K562 (cell line): ENCODE measurements around the gene SNX9. TPM values are rescaled to one million over a fixed set of nuclear protein-coding genes. Genes with fewer than 3 reads are reported as not detected.

Source experiments
- ARNT ChIP-seq, 2 experiments: fragments of 450-650 bp; IDR thresholded peaks; 2 replicates each; pipeline ENCODE4 v1.6.1; 2016; ENCODE audit warnings: mild to moderate bottlenecking in 1 of 2
- BHLHE40 ChIP-seq: IDR thresholded peaks from 2 replicates; pipeline ENCODE4 v1.6.1; 2011; ENCODE audit warnings: low read length, improper control_type of control experiment
- CBX8 ChIP-seq: fragments of 200-600 bp; sonication (generic); IDR thresholded peaks from 2 replicates; pipeline ENCODE4 v1.6.1; 2012; ENCODE audit warnings: borderline replicate concordance, mixed run types, low read depth, mild to moderate bottlenecking, moderate library complexity, mixed read lengths, low read length, control low read depth, inconsistent platforms; ENCODE audit not compliant: poor library complexity, severe bottlenecking; ENCODE audit errors: extremely low read depth
- HEY1 ChIP-seq: fragments of 250-450 bp; sonication (Bioruptor Pico); IDR thresholded peaks from 2 replicates; pipeline ENCODE4 v1.5.0; 2020; ENCODE audit warnings: mild to moderate bottlenecking, moderate library complexity, borderline replicate concordance
- HSF4 ChIP-seq: fragments of 250-450 bp; sonication (Bioruptor Pico); IDR thresholded peaks from 2 replicates; pipeline ENCODE4 v2.1.2; 2022; ENCODE audit warnings: mild to moderate bottlenecking, moderate library complexity, borderline replicate concordance
- MTA1 ChIP-seq: fragments of 450-650 bp; IDR thresholded peaks from 2 replicates; pipeline ENCODE4 v1.6.1; 2017; ENCODE audit warnings: borderline replicate concordance
- NCOA2 ChIP-seq, 2 experiments: fragments of 450-650 bp; IDR thresholded peaks; 2 replicates each; pipeline ENCODE4 v1.6.1; 2018; ENCODE audit warnings: mild to moderate bottlenecking in 2 of 2, moderate library complexity in 1 of 2; ENCODE audit not compliant: partially characterized antibody in 2 of 2
- NFE2 ChIP-seq: IDR thresholded peaks from 2 replicates; pipeline ENCODE4 v1.6.1; 2014; ENCODE audit warnings: antibody characterized with exemption, low read depth
- NR1H2 ChIP-seq: sonication (generic); formaldehyde crosslinking; IDR thresholded peaks from 2 replicates; pipeline ENCODE4 v1.4.0; 2020; ENCODE audit warnings: mild to moderate bottlenecking, missing genetic modification reagents
- SRSF9 ChIP-seq: fragments of 200-400 bp; formaldehyde crosslinking; IDR thresholded peaks from 2 replicates; pipeline ENCODE4 v1.6.1; 2017; ENCODE audit warnings: low read depth, low read length, borderline replicate concordance
- TOE1 ChIP-seq, 2 experiments: fragments of 450-650 bp in 1 of 2; sonication (generic) in 1 of 2; formaldehyde crosslinking in 1 of 2; IDR thresholded peaks; 2 replicates each; pipeline versions ENCODE4 v1.7.1 to v1.8.0; 2016 to 2022; ENCODE audit warnings: borderline replicate concordance in 2 of 2, mild to moderate bottlenecking in 2 of 2, antibody characterized with exemption in 1 of 2, inconsistent platforms in 1 of 2, low read depth in 1 of 2, missing genetic modification reagents in 1 of 2, moderate library complexity in 1 of 2
- polyA plus RNA-seq, 8 experiments: library from polyadenylated mRNA; depleted of rRNA in 4 of 8; stranded (reverse) in 5 of 8; unstranded in 3 of 8; fragments of >200 nt; fragmentation: Nextera tagmentation in 2 of 8; fragmentation: Illumina TruSeq in 1 of 8; extraction: Ambion mirVana in 2 of 8; extraction: Trizol in 1 of 8; gene quantifications; 2 replicates each; pipeline versions ENCODE4 v1.2.1 to v1.2.3, GENCODE V29; 2011 to 2014; ENCODE audit warnings: inconsistent platforms in 1 of 8, missing spikeins in 1 of 8
- total RNA-seq, 7 experiments: library from RNA; depleted of rRNA in 6 of 7; stranded (reverse); fragments of >200 nt in 6 of 7; fragmentation: Illumina TruSeq in 2 of 7; extraction: Trizol in 2 of 7; gene quantifications; 2 replicates each; pipeline versions ENCODE4 v1.2.1 to v1.2.3, GENCODE V29; 2011 to 2021; ENCODE audit warnings: low replicate concordance in 1 of 7
- TF ChIP-seq, protein P1 (sequence below): sonication (generic); formaldehyde crosslinking; IDR thresholded peaks from 2 replicates; pipeline ENCODE4 v1.8.0; 2022; ENCODE audit warnings: mild to moderate bottlenecking, missing genetic modification reagents
- TF ChIP-seq, protein P2 (sequence below), 2 experiments: fragments of 450-650 bp; formaldehyde crosslinking in 1 of 2; IDR thresholded peaks; 2 replicates each; pipeline versions ENCODE4 v1.4.0 to v1.6.1; 2014 to 2020; ENCODE audit warnings: mild to moderate bottlenecking in 2 of 2, borderline replicate concordance in 1 of 2, low read depth in 1 of 2
- TF ChIP-seq, protein P3 (sequence below): fragments of 450-650 bp; formaldehyde crosslinking; IDR thresholded peaks from 2 replicates; pipeline ENCODE4 v1.4.0; 2020; ENCODE audit warnings: mild to moderate bottlenecking, moderate library complexity

Gene SNX9
- total and polyA plus RNA-seq, 9 of the 15 experiments (the other 6 are each of a cell fraction or from before 2014, with no cell fraction given), result 6.0 to 81.7 (median 57.1) TPM

DNA sequence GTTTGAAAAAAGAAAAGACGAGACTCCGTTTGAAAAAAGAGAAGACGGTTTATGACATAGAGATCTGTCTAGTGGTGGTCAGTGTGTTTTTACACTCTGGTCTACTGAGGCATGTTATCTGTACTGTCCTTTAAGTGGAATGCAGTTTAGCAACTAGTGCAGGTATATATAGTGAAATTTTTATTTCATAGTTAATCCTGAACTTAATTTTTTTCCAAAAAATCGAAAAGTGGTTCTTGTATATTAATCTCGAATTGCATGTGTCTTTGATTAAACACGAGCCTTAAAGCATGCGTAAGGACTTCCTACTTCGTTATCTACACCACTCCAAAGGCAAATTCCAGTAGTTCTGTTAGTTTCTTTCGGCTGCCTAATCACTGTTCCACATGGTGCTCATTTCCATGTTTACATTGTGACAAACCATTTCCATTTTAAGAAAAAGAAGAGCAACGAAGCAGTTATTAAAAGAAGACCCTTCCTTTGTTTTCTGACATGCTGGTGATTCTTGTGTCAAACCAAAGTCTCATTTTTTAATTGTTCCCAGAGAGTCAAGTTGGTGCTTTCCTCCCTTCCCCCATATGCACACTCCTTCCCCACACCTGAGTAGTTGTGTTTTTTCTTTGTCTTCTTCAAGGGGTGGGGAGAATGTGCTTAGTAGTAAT lies 2.3 kb downstream of the SNX9 start (continued):
- TF ChIP-seq TOE1 (IDR thresholded peaks at IDR 0.05; ENCODE audit: borderline replicate concordance) (0 out of 2 replicates have a peak, but pooled peaks have one; percentile 22), TOE1 (CRISPR knock-in tag; IDR thresholded peaks at IDR 0.05; ENCODE audit: borderline replicate concordance, low read depth) (no peak), CBX8 (no peak), NFE2 (peak; percentile 75), NR1H2 (CRISPR knock-in tag) (no peak), SRSF9 (no peak), HSF4 (0 out of 2 replicates have a peak, but pooled peaks have one; percentile 0), ARNT (IDR thresholded peaks at IDR 0.05) (peak in 1 of 2 experiments; percentile 60; a peak in 1 of 4 replicates), BHLHE40 (peak; percentile 82), MTA1 (peak; percentile 37), HEY1 (0 out of 2 replicates have a peak, but pooled peaks have one; percentile 5), NCOA2 (IDR thresholded peaks at IDR 0.05; ENCODE audit: partially characterized antibody in 2 of 2) (peak in 1 of 2 experiments; percentile 60)
- TF ChIP-seq, protein P1, sequence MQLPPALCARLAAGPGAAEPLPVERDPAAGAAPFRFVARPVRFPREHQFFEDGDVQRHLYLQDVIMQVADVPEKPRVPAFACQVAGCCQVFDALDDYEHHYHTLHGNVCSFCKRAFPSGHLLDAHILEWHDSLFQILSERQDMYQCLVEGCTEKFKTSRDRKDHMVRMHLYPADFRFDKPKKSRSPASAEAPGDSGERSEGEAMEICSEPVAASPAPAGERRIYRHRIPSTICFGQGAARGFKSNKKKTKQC (CRISPR knock-in tag), result no peak
- TF ChIP-seq, protein P2, sequence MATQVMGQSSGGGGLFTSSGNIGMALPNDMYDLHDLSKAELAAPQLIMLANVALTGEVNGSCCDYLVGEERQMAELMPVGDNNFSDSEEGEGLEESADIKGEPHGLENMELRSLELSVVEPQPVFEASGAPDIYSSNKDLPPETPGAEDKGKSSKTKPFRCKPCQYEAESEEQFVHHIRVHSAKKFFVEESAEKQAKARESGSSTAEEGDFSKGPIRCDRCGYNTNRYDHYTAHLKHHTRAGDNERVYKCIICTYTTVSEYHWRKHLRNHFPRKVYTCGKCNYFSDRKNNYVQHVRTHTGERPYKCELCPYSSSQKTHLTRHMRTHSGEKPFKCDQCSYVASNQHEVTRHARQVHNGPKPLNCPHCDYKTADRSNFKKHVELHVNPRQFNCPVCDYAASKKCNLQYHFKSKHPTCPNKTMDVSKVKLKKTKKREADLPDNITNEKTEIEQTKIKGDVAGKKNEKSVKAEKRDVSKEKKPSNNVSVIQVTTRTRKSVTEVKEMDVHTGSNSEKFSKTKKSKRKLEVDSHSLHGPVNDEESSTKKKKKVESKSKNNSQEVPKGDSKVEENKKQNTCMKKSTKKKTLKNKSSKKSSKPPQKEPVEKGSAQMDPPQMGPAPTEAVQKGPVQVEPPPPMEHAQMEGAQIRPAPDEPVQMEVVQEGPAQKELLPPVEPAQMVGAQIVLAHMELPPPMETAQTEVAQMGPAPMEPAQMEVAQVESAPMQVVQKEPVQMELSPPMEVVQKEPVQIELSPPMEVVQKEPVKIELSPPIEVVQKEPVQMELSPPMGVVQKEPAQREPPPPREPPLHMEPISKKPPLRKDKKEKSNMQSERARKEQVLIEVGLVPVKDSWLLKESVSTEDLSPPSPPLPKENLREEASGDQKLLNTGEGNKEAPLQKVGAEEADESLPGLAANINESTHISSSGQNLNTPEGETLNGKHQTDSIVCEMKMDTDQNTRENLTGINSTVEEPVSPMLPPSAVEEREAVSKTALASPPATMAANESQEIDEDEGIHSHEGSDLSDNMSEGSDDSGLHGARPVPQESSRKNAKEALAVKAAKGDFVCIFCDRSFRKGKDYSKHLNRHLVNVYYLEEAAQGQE (IDR thresholded peaks at IDR 0.05; ENCODE audit: borderline replicate concordance), result peak; percentile 7; the same call in 1 of the 2 replicates
- TF ChIP-seq, protein P2 (CRISPR knock-in tag; IDR thresholded peaks at IDR 0.05; ENCODE audit: low read depth), result no peak
- TF ChIP-seq, protein P3, sequence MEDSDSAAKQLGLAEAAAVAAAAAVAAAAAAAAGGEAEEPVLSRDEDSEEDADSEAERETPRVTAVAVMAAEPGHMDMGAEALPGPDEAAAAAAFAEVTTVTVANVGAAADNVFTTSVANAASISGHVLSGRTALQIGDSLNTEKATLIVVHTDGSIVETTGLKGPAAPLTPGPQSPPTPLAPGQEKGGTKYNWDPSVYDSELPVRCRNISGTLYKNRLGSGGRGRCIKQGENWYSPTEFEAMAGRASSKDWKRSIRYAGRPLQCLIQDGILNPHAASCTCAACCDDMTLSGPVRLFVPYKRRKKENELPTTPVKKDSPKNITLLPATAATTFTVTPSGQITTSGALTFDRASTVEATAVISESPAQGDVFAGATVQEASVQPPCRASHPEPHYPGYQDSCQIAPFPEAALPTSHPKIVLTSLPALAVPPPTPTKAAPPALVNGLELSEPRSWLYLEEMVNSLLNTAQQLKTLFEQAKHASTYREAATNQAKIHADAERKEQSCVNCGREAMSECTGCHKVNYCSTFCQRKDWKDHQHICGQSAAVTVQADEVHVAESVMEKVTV (CRISPR knock-in tag), result no peak
